ENCODE results near the gene TMEM150A.
"Not testable (repeated sequence)": the region's sequence is repeated elsewhere in the genome, so short reads cannot be mapped to it uniquely, and the experiment has no call there.

The TMEM150A gene

DNA sequence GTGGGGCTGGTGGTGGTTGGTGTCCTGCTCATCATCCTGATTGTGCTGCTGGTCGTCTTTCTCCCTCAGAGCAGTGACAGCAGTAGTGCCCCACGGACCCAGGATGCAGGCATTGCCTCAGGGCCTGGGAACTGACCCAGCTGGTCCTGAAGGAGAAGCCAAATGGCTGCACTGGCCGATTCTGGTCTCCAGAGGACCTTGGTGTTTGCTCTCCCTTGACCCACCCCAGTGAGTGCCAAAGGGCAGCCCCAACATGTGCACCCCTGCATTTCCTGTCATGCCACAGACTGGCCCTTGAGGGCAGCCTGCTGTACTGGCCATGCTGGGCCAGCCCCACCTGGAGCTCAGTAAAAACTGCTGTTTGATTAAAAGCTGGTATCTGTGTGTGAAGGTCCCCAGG is 9.5 kb downstream of the TMEM150A start:
- DNase-seq (ENCODE audit: low read depth in 2 of 2) = no peak

DNA sequence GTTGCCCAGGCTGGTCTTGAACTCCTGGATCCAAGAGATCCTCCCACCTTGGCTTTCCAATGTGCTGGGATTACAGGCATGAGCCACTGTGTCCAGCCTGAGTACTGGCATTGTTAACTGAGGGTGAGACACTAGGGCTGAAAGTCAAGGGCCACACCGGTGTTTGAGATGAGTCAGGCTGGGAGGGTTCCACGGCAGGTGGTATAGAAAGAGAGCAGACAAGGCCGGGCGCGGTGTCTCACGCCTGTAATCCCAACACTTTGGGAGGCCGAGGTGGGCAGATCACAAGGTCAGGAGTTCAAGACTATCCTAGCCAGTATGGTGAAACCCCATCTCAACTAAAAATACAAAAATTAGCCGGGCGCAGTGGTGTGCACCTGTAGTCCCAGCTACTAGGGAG is 10.2 kb downstream of the TMEM150A start:
- DNase-seq (ENCODE audit: low read depth in 2 of 2) = not testable (repeated sequence)

DNA sequence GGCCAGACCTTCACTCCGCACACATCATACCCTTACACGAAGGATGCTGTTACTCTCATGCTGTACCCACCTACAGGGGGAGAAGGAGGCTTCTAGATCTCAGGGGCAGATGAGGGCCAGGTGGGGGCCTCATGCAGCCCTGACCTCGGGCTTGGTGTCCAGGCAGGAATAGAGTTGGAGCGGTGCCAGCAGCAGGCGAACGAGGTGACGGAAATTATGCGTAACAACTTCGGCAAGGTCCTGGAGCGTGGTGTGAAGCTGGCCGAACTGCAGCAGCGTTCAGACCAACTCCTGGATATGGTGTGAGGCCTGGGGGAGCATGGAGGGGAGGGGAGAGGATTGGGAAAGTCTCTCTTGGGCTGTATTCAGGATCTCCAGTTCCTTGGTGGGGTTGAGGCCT is 10.9 kb downstream of the TMEM150A start:
- no peak for DNase-seq (ENCODE audit: low read depth in 2 of 2)

DNA sequence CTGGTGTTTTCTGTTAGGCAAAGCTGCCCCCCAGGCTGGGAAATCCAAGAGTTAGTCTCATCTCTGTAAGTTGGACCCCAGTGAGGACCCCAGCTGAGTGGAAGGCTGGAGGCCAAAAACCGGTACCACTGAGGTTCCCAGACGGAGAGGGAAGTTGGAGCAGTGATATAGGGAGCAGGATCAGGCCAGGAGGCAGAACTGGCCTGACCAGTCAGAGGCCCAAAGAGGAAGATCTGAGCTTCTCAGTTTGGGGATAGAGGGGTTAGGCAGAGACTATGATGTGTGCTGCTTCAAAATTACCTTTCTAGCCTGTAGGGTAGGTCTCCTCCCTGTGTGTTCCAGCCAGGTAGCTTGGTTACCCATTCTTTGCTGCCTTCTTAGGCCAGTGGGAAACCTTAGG is 11.5 kb downstream of the TMEM150A start:
- no peak for DNase-seq (ENCODE audit: low read depth in 2 of 2)

DNA sequence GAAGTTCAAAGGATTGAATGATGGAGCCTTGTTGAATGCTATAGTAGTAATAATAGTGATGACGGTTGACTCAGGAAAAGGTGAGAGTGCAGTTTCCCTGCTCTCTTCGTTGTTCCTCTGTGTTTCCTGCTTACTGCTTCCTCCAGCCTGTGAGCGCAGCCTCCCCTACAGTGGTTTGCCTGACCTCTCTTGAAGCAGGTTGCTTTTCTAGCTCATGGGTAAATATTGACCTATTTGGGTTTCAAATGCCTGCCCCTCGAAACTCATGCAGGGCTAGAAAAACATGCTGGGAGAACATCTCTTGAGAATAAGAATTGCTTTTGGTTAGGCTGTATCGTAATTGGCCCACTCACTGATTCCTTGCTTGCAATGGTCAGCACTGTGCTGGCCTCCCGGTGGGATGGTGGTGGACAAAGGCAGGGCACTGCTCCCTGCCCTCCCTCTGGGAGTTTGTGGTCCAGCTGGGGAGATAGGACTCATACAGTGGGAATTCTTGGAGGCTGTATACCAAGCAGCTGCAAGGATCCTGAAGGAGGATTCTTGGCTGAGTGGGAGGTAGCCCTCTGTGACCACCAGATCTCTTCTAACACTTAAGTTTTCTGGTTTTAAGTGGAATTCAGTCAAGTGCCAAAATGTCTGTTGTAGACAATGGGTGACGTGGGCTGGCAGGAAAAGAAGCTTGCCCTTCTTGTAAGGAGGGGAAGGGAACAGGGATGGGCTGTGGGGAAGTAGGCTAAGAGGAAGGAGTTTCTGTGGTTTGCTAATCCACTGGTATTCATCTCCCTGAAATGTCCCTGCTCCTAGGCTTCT is 12.3 kb downstream of the TMEM150A start:
- no peak for DNase-seq (ENCODE audit: low read depth in 2 of 2)

DNA sequence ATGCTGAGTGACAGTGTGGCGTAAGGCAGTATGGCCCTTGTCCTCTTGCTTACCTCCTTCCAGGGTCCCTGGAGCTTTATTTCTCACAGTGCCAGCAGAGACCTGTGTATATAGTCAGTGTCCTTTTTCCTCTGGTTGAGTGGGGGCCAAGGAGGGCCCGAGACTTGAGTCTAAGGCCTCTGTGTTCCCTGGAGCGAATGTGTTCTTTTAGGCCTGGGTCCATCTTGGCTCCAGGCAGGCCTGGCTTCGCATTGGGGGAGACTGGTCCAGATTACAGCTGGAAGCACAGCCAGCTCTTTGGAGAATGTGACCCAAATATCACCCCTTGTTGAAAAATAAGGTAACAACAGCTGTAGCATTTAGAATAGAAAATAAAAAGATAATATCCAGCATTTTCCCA is 13.3 kb downstream of the TMEM150A start:
- no peak for DNase-seq (ENCODE audit: low read depth in 2 of 2)

DNA sequence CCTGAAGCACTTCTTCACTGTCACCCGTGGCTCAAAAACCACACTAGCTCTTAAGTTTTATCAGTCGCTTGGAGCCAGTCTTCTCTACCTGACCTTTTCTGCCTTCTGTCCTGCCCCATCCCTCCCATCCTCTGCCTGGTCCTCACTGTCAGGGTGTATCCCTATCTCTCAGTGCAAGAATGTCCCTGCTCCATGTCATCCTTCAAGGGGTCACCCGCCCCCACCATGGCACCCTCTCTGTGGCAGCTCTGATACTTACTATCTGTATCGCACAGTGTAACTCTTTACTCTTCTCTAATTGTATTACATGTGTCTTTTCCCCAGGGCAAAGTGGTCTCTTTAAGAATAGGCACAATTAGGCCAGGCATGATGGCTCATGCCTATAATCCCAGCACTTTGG is 13.9 kb downstream of the TMEM150A start:
- DNase-seq (ENCODE audit: low read depth in 2 of 2) = no peak

DNA sequence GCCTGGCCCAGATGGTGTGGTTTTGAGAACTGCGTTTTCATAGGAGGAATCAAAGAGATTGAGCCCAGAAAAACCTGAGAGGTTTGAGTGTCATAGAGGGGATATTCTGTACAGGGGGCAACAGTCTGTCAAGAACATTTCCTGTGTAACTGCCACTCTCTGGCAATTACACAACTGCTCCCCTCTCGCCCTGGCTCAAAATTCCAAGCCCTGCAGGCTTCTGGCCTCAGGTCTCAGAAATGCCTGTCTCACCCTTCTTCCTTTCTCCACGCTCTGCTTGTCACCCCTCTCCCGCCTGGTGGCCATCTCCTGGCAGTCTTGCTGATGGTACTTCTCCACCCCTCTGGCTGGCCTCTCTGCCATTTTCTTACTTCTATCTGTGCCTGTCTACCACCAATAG is 14.3 kb downstream of the TMEM150A start:
- DNase-seq (ENCODE audit: low read depth in 2 of 2) = no peak

DNA sequence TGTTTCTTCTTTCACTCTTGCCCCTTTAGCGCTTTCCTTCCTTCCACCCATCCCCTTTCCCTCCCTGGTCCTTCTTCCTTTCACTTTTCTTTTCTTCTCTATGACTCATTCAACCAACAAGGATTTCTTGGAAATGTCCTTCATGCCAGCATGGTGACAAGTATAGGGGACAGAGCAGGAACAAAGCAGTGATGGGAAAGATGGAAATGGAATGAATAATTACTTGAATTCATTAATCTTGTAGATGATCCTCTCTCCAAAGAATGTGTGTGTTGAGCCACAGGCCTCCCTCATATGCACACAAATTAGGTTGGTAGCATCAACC is 16.8 kb downstream of the TMEM150A start:
- no peak for DNase-seq (ENCODE audit: low read depth in 2 of 2)

DNA sequence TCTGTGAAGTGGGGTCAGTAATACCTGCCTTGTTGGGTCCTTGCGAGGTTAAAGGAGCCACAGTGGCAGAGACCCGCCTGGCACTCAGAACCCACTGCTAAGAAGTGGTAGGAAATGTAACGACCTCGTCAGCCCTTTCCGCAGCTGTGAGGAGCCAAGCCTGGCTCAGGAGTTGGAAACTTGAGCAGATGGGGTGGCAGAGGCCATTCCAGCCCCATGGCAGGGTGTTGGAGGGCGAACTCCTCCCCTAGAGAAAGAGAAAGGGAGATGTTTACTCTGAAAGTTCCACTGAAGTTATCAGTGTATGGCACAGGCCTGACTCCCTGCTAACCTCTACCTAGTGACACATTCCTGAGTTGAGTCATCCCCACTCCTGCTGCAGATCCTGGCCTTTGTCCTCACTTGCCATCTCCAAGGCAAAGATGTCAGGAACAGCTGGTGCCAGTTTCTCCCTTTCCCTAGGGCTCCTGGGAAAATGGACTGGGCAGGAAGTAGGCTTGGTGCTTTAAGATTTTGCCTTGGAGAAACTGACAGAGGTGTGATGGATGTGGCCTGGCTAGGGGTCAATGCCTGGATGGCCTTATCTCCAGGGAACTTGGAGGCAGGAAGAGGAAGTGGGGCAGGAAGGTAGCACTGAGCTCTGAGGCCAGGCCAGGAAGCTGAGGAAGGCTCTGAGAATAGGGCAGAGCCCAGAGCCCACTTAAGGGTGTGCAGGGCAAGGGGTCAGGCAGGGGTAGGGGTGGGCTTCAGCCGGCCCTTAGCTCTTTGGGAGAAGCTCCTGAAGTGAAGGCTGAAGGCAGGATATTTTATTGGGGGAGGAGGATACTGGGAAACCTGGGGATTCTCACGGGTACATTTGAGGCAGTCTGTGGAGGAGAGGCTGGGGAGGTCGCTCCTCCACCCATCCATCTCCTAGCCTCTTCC is 17.4 kb downstream of the TMEM150A start:
- no peak for DNase-seq (ENCODE audit: low read depth in 2 of 2)

DNA sequence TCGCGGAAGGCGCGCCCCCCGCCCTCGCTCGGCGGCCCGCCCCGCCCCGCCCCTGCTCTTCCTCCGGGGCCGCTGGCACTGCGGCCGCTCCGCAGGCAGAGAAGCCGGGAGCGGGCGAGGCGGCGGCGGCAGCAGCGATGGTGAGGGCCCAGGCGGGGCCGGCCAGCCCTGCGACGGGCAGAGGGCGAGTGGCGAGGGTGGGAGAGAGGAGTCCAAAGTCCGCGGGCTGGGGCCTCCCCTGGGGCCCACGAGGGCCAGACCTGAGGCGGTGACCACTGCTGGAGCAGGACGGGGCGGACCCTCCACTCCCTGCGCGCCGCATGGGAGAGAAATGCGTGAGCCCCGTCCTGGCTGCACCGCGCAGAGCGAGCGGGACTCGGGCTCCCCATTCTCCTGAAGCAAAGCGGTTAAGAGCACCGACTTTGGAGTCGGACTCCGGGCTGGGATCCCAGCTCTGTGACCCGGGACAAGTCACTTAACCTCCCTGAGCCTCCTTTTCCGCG is 18.1 kb downstream of the TMEM150A start, which contains the start of gene VAMP5:
VAMP5 (plus strand) TSS at position 78 of the 503 bp plus-strand sequence; CDS start at position 138, 60 bp downstream.
- no peak for DNase-seq (ENCODE audit: low read depth in 2 of 2)

DNA sequence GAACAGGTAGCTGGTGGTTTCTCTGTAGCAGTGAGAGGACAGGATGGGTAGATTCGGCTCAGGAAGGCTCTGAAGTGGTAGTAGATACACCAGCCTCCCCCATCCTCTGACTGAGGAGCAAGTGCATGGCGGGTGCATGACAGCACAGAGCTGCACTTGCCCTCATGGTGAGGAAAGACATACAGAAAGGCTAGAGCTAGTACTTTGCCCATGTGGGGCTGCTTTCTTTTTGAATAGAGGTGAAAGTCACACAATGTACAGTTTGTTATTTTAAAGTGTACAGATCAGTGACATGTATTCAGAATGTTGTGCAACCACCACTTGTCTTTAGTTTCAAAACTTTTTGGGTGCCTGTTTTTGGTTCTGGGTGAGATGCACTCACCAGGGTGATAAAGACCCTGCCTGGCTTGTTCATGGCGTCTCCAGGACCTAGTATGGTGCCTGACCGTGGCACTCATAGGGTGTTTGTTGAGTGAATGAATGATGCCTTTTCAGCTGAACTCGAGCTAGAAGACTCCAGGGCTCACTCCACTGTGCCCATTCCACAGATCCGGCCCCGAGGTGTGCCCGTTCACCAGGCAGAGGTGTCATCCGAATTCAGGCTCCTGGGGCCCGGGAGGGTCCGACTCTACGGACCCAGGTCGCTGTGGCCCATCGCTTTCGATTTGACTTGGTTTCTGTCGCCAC is 18.7 kb downstream of the TMEM150A start:
- DNase-seq (ENCODE audit: low read depth in 2 of 2) = no peak

DNA sequence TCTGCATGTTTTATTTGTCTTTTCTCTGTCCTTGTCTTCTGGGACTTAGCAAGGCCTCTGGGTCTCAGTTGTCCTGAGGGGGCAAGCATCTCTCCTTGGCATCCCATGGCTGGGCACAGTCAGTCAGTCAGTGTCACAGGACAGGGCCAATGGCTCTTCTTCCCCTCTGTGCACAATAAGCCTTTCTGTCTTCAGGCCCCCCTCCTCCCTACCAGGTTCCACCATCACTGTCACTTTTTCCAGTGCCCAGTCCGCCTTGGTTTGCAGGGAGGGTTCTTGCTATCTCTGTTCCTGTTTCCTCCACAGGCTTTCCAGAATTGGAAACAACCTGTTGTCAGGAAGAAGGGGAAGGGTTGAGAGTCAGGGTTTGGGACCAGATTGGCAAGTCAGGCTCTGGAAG is 20.0 kb downstream of the TMEM150A start:
- DNase-seq (ENCODE audit: low read depth in 2 of 2) = no peak

DNA sequence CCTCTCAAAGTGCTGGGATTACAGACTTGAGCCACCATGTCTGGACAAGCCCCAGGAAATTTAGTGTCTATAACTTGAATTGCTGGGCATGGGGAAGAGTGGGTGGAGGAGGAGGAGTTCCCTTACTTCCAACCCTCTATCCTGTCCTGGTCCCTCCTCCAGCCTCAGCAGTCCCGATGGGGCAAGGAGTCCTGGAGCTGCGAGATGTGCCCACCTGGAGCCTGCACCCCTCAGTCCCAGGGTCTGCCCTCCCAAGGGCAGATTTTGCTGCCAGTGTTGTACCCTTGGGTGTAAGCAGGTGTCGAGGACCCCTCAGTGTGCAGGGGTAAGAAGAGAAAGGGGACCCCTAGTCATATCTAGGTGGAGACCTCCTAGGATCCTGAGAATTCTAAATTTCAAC is 22.3 kb downstream of the TMEM150A start:
- no peak for DNase-seq (ENCODE audit: low read depth in 2 of 2)

DNA sequence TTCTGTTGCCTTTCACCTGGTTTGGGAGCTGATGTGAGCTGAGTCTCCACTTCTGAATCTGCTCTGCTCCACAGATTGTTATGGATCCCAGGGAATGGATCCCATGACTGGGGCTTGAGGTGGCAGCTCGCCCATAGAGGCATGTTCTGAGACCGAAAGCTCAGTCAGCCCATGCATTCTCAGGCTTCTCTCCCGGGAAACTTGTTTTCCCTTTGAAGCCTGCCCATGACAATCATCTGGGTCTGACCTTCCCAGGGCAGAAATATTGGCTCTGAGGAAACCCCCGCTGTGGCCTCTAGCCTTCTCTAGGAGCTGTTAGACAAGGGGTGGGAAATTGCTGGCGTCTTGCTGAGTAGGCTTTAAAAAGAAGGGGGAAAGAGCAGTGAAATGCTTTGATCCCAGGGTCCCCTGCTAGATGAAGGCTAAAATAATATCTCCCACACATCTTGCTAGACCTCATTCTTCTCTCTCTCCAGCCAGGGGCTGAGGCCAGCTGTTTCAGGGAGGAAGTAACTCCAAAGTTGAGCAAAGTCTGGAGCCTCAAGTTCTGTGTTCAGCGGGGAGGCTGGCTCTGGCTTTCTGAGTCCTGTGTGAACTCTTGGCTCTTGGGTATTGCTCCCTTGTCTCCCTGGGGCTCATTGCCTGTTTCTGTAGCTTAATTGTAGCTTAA is 23.1 kb downstream of the TMEM150A start:
- no peak for DNase-seq (ENCODE audit: low read depth in 2 of 2)

DNA sequence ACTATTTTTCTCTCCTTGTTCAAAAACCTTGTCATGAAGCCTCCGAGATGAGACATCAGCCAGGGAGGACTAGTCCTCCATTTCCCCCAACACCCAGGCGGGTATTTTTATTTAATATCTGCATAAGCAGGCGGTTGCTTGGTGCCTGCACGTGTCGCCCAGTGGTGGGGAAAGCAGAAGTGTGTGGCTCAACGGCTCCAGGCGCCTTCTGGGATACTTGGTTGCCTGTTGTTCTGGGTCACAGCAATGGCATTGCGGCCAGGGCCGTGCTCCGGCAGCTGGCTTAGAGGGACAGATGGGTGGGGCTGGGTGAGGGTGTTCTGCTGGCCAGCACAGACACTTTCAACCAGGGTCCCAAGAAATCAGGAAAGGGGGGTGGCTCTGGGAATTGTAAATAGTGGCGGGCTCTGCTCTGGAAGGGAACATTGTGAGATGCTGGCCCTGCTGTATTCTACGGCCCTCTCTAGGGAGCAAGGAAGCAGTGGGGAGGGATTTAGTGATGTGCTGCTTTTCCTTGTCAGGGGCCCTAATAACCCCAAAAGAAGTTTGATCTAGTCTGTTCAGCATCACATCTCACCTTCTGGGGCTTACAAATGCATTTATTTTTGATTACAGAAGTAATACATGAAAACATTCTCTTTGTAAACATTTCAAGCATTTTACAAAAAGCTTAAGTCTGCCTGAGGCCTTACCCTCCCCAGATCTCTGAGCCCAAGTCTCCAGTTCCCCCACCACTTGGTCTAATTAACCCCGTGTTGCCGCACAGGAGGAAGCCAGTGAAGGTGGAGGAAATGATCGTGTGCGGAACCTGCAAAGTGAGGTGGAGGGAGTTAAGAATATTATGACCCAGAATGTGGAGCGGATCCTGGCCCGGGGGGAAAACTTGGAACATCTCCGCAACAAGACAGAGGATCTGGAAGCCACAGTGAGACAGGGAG is 24.0 kb downstream of the TMEM150A start:
- DNase-seq (ENCODE audit: low read depth in 2 of 2) = no peak

DNA sequence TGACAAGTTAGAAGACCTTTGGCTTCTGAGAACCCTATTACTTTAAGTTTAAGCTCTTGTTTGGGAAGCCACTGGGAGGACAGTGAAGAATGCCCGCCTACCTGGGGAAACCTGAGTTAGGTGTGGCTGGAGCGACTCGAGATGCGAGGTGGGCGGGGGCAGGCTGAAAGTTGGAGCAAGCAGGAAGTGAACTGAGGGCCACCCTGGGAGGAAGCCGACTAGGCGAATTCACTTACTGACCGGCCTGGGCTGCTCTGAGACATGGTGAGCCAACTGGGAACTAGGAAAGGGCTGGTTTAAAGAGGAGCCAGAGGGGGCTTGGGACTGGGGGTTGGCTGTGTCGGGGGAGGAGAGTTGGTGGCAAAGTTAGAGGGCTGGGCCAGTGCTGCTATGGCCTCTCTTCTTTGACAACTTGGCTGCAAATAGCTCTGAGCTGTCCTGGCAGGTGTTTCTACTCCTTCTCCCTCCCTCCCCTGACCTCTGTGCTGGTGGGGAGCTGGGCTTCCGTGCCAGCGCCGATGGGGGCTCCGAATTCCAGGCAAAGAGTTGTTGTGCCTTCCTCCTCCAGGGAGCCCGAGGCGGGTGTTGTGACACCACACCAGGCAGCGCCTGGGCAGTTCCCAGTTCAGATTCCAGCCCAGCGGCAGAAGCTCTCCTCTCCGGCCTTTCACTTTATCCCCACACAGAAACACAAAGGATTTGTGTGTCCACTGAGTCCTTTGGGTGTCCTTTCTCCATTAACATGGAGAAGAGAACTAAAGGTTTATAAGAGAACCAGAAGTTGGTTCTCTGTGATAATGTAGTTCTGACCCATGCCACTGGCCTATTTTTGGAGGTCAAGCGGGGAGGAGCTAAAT is 24.9 kb downstream of the TMEM150A start, which contains the start of gene VAMP8:
VAMP8 (plus strand) TSS at position 201 of the 857 bp plus-strand sequence; CDS start at position 262, 61 bp downstream.
- peak; percentile 47 to 48 for DNase-seq (ENCODE audit: low read depth in 2 of 2)

DNA sequence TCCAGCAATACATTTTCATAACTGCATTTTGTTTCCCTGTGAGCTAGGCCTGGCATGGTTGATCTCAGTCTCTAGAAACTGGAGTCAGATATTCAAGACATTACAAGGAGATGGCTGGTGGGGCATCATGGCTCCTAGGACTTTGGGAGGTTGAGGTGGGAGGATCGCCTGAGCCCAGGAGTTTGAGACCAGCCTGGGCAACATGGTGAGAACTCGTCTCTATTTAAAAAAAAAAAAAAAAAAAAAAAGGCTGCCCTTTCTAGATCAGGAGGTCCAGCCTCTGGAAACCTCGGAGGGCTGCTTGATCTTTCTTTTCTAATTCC is 25.5 kb downstream of the TMEM150A start:
- DNase-seq (ENCODE audit: low read depth in 2 of 2) = no peak

DNA sequence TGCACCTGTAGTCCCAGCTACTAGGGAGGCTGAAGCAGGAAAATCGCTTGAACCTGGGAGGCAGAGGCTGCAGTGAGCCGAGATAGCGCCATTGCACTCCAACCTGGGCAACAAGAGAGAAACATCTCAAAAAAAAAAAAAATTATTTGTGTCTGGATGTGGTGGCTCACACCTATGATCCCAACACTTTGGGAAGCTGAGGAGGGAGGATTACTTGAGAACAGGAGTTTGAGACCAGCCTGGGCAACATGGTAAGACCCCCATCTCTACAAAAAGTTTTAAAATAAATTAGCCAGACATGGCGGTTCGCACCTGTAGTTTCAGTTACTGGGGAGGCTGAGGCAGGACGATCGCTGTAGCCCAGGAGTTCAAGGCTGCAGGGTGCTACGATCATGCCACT is 26.8 kb downstream of the TMEM150A start:
- no peak for DNase-seq (ENCODE audit: low read depth in 2 of 2)

DNA sequence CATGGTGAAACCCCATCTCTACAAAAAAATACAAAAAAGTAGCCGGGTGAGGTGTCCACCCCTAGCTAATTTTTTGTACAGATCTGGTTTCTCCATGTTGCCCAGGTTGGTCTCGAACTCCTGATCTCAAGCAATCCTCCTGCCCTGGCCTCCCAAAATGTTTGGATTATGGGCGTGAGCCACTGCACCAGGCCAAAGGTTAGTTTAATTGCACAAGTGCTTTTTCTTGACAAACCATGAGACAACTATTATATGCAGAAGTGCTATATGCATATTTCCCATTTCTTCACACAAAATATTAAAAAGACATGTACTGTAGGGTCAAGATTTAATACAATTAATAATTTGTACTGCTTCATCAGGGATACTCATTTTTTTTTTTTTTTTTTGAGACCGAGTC is 36.2 kb downstream of the TMEM150A start:
- DNase-seq (ENCODE audit: low read depth in 2 of 2) = no peak
